GM12801 (cell line): Measurements from ENCODE around the gene ARHGEF10L.

ENCODE experiments used
- CTCF ChIP-seq: IDR thresholded peaks from one replicate; pipeline ENCODE4 v1.5.1; 2011; ENCODE audit warnings: control low read depth; ENCODE audit not compliant: insufficient read length; ENCODE audit errors: extremely low read depth

Gene ARHGEF10L

GRCh38 chr1:17648457-17649145 lies 109.1 kb downstream of the ARHGEF10L start:
- TF ChIP-seq CTCF, result no peak

GRCh38 chr1:17649371-17650106 lies 110.0 kb downstream of the ARHGEF10L start:
- TF ChIP-seq CTCF, result no peak

GRCh38 chr1:17653276-17653675 lies 113.8 kb downstream of the ARHGEF10L start:
- no peak for TF ChIP-seq CTCF

- TF ChIP-seq CTCF, result no peak
These were observed 114.3 kb downstream of the ARHGEF10L start for GRCh38 chr1:17653728-17654351.

- TF ChIP-seq CTCF, result no peak
These were observed 115.0 kb downstream of the ARHGEF10L start for GRCh38 chr1:17654519-17654918.

- no peak for TF ChIP-seq CTCF
These were observed 115.7 kb downstream of the ARHGEF10L start for GRCh38 chr1:17655169-17655568.

GRCh38 chr1:17655922-17656321 lies 116.4 kb downstream of the ARHGEF10L start:
- TF ChIP-seq CTCF, result no peak
